GM10248 (cell line): ENCODE results near the gene ZNF324B.
A peak's percentile ranks its signal among the peaks of the same experiment; 100 is the strongest.
"Not testable (repeated sequence)": the region's sequence is repeated elsewhere in the genome, so short reads cannot be mapped to it uniquely, and the experiment has no call there.

Experiments used
- CTCF ChIA-PET: fragments of 300-600 bp; sonication (Branson Sonifier 250); formaldehyde crosslinking; extraction: SDS; loops from one replicate; lab custom pipeline; 2021; ENCODE audit warnings: antibody characterized with exemption; lab: Yijun Ruan, JAX
- POLR2A ChIA-PET: fragments of 350-650 bp; sonication (Branson Sonifier 250); formaldehyde crosslinking; extraction: SDS; loops from one replicate; lab custom pipeline; 2020; ENCODE audit warnings: antibody characterized with exemption; lab: Yijun Ruan, JAX
- DNase-seq: peaks from one replicate; pipeline ENCODE4 v3.0.0; 2012; ENCODE audit errors: extremely low spot score
- TF ChIP-seq, protein P1 (sequence below): IDR thresholded peaks from 2 replicates; pipeline ENCODE4 v1.5.1; 2012; ENCODE audit warnings: mild to moderate bottlenecking, low read depth; ENCODE audit errors: extremely low read depth, missing control alignments, control extremely low read depth

Gene ZNF324B

GRCh38 chr19:58434217-58434616 is 17.2 kb upstream of the ZNF324B start:
- no peak for DNase-seq
- TF ChIP-seq, protein P1, sequence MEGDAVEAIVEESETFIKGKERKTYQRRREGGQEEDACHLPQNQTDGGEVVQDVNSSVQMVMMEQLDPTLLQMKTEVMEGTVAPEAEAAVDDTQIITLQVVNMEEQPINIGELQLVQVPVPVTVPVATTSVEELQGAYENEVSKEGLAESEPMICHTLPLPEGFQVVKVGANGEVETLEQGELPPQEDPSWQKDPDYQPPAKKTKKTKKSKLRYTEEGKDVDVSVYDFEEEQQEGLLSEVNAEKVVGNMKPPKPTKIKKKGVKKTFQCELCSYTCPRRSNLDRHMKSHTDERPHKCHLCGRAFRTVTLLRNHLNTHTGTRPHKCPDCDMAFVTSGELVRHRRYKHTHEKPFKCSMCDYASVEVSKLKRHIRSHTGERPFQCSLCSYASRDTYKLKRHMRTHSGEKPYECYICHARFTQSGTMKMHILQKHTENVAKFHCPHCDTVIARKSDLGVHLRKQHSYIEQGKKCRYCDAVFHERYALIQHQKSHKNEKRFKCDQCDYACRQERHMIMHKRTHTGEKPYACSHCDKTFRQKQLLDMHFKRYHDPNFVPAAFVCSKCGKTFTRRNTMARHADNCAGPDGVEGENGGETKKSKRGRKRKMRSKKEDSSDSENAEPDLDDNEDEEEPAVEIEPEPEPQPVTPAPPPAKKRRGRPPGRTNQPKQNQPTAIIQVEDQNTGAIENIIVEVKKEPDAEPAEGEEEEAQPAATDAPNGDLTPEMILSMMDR: no peak
- CTCF ChIA-PET: no interaction called here
- POLR2A ChIA-PET: no interaction called here

- DNase-seq: peak; percentile 98
- TF ChIP-seq, protein P1: no peak
- POLR2A ChIA-PET: interaction anchor here (0.7 to 1.0 kb wide), 2 partner anchors 11 to 21 kb away, joined by 3 read pairs; no protein-coding TSS in a partner anchor
- CTCF ChIA-PET: interaction anchor here (1.0 to 1.6 kb wide), 3 partner anchors 12 to 78 kb away, joined by 3 read pairs; partner anchors contain the start of genes ZNF324B and ZNF497
Measured at GRCh38 chr19:58439576-58440554, 11.6 kb upstream of the ZNF324B start, which contains the start of gene ZNF132. ZNF132 (minus strand) TSS chr19:58440153; CDS start chr19:58439821, 332 bp downstream.

DNA sequence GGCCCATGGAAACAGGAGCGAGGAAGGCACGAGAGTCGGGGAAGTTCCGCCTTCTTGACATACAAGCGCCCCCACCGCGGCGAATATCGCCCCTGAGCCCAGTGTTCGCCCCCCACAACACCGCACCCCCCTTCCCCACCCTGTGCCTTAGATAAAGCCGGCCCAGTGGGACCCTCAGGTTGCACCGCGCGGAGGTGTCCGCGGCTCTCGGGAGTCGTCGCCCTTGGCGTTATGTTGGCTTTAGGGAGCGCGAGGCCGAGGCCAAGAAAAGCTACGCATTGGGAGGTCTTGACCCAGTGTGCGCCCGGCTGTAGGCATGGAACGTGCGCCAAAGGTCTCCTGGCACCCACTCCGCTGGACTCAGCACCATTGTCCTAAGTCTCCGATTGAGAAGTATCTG is 10.9 kb upstream of the ZNF324B start:
- CTCF ChIA-PET: interaction anchor here (1.0 to 1.6 kb wide), 3 partner anchors 11 to 78 kb away, joined by 3 read pairs; partner anchors contain the start of genes ZNF324B and ZNF497
- DNase-seq: no peak
- POLR2A ChIA-PET: interaction anchor here (0.7 to 1.0 kb wide), 2 partner anchors 11 to 22 kb away, joined by 3 read pairs; no protein-coding TSS in a partner anchor
- TF ChIP-seq, protein P1: no peak

GRCh38 chr19:58442986-58443385 is 8.4 kb upstream of the ZNF324B start:
- POLR2A ChIA-PET, DNase-seq: not testable (repeated sequence)
- CTCF ChIA-PET: interaction anchor here (1.3 to 1.5 kb wide), 2 partner anchors 17 to 77 kb away, joined by 3 to 5 read pairs; partner anchors contain the start of gene ZBTB45

- DNase-seq, POLR2A ChIA-PET: not testable (repeated sequence)
- CTCF ChIA-PET: interaction anchor here (1.8 kb wide), 1 partner anchor 132 kb away, joined by 3 read pairs; no protein-coding TSS in a partner anchor
Measured at GRCh38 chr19:58448860-58449259, 2.6 kb upstream of the ZNF324B start.

DNA sequence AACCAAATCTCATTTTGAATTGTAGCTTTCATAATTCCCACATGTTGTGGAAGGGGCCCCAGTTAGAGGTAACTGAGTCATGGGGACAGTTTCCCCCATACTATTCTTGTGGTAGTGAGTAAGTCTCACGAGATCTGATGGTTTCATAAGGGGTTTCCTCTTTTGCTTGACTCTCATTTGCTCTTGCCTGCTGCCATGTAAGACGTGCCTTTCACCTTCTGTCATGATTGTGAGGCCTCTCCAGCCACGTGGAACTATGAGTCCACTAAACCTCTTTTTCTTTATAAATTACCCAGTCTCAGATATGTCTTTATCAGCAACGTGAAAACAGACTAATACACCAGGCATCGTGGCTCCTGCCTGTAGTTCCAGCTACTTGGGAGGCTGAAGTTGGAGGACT is 1.4 kb upstream of the ZNF324B start:
- DNase-seq, POLR2A ChIA-PET: not testable (repeated sequence)
- CTCF ChIA-PET: interaction anchor here (1.1 to 1.8 kb wide), 2 partner anchors 18 to 131 kb away, joined by 3 read pairs; no protein-coding TSS in a partner anchor

- ChIA-PET POLR2A (no interaction called here), CTCF (no interaction called here)
- TF ChIP-seq, protein P1: no peak
- no peak for DNase-seq
Measured at GRCh38 chr19:58450856-58451357, 515 bp upstream of the ZNF324B start.

- POLR2A ChIA-PET: no interaction called here
- TF ChIP-seq, protein P1: no peak
- CTCF ChIA-PET: interaction anchor here (1.2 kb wide), 1 partner anchor 15 kb away, joined by 3 read pairs; no protein-coding TSS in a partner anchor
- DNase-seq: no peak
Measured at GRCh38 chr19:58453743-58454142, 2.3 kb downstream of the ZNF324B start.
